Measurements from ENCODE around the gene SLC4A3.

DNA sequence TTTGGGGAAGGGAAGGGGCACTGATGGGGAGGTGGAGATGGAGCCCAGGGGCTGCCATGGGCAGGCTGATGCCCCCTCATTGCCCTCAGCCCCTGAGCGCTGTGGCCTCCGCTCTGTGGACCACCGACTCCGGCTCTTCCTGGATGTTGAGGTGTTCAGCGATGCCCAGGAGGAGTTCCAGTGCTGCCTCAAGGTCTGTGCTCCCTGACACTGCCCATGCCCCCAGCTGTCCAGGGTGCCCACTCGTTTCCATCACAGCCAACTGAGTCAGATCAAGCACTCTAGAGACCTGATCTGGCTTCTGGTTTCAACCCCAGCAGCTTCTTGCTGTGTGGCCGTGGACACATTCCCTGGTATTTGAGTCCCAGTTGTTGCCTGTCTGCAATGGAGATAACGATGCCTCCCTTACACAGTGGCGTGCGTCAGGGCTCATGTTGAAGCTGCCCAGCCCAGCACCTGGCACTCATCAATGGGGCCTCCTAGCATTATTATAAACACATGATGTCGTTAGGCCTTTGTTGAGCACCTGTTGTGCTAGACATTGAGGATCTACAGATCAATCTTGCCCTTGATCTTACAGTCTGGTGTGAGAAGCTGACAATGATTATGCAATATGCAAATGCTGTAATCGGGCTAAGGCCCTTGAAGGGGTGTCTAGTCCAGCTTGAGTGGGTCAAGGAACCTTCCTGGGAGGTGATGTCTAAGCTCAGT lies 15.4 kb upstream of the SLC4A3 start:
- TF ChIP-seq, protein P1, sequence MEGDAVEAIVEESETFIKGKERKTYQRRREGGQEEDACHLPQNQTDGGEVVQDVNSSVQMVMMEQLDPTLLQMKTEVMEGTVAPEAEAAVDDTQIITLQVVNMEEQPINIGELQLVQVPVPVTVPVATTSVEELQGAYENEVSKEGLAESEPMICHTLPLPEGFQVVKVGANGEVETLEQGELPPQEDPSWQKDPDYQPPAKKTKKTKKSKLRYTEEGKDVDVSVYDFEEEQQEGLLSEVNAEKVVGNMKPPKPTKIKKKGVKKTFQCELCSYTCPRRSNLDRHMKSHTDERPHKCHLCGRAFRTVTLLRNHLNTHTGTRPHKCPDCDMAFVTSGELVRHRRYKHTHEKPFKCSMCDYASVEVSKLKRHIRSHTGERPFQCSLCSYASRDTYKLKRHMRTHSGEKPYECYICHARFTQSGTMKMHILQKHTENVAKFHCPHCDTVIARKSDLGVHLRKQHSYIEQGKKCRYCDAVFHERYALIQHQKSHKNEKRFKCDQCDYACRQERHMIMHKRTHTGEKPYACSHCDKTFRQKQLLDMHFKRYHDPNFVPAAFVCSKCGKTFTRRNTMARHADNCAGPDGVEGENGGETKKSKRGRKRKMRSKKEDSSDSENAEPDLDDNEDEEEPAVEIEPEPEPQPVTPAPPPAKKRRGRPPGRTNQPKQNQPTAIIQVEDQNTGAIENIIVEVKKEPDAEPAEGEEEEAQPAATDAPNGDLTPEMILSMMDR (IDR thresholded peaks at IDR 0.05; ENCODE audit: low read length) = no peak
- TF ChIP-seq EZH2 (IDR thresholded peaks at IDR 0.05; ENCODE audit: borderline replicate concordance, low read length) = no peak

Measured in OCI-LY1 (cell line).